SK-N-MC (cell line): ENCODE measurements around the gene SKIC3.

Source experiments
- EZH2 ChIP-seq: fragments of 200-600 bp; sonication (generic); IDR thresholded peaks from one replicate; pipeline ENCODE4 v1.6.1; 2017; ENCODE audit warnings: antibody characterized with exemption
- POLR2AphosphoS5 ChIP-seq: IDR thresholded peaks from 2 replicates; pipeline ENCODE4 v1.6.1; 2012; ENCODE audit warnings: mild to moderate bottlenecking, low read depth, low read length, borderline replicate concordance

- no peak for TF ChIP-seq EZH2
- no peak for TF ChIP-seq POLR2AphosphoS5
Observed at GRCh38 chr5:95508550-95508949, 46.2 kb downstream of the SKIC3 start.
